ENCODE data around the gene CCN6.

GRCh38 chr6:112087136-112087911 lies 33.4 kb downstream of the CCN6 start, which contains the start of the genes FAM229B and TUBE1:
- TF ChIP-seq POLR2A (IDR thresholded peaks at IDR 0.05) (peak in 1 of 2 donors; percentile 46), POLR2AphosphoS5 (IDR thresholded peaks at IDR 0.05; ENCODE audit: insufficient read depth in 1 of 2, low read depth in 1 of 2) (peak; percentile 45 to 94)

All from vagina (tissue), 2 donors.